Neural cell (in vitro differentiated cells): ENCODE results near the gene BCL7B. TPM values are rescaled to one million over a fixed set of nuclear protein-coding genes. Genes with fewer than 3 reads are reported as not detected.
A peak's percentile ranks its signal among the peaks of the same experiment; 100 is the strongest.

ENCODE experiments used
- H2AFZ ChIP-seq: fragments of 200-600, 300-800 bp; sonication (generic), shearing (Covaris generic); 2 replicates; pipeline ENCODE4 v1.6.0; 2014; ENCODE audit warnings: low read depth, mild to moderate bottlenecking, antibody characterized with exemption, low read length, moderate library complexity
- H3F3A ChIP-seq: fragments of 200-600 bp; shearing (Covaris generic); 2 replicates; pipeline ENCODE4 v1.6.1; 2016; ENCODE audit warnings: mild to moderate bottlenecking, moderate library complexity, mixed read lengths, antibody characterized with exemption, low read length; ENCODE audit not compliant: insufficient read depth, poor library complexity, severe bottlenecking
- H3K27ac ChIP-seq: fragments of 200-600, 300-800 bp; sonication (generic), shearing (Covaris generic); 2 replicates; pipeline ENCODE4 v1.5.1; 2014; ENCODE audit warnings: mild to moderate bottlenecking, low read length, moderate library complexity
- H3K27me3 ChIP-seq: fragments of 300-800, 200-600 bp; sonication (generic), shearing (Covaris generic); 2 replicates; pipeline ENCODE4 v1.6.0; 2014; ENCODE audit warnings: mild to moderate bottlenecking, low read depth, low read length, moderate library complexity; ENCODE audit not compliant: insufficient read depth
- H3K36me3 ChIP-seq: fragments of 300-800, 200-600 bp; sonication (generic), shearing (Covaris generic); 2 replicates; pipeline ENCODE4 v1.5.1; 2014; ENCODE audit warnings: mild to moderate bottlenecking, antibody characterized with exemption, low read length, moderate library complexity; ENCODE audit not compliant: insufficient read depth
- H3K4me2 ChIP-seq: fragments of 300-800, 200-600 bp; sonication (generic), shearing (Covaris generic); 2 replicates; pipeline ENCODE4 v1.6.0; 2014; ENCODE audit warnings: mild to moderate bottlenecking, low read length
- H3K4me3 ChIP-seq: fragments of 300-800, 200-600 bp; sonication (generic), shearing (Covaris generic); 2 replicates; pipeline ENCODE4 v1.5.1; 2014; ENCODE audit warnings: mild to moderate bottlenecking, low read length, moderate library complexity
- H3K79me2 ChIP-seq: fragments of 200-600 bp; shearing (Covaris generic); replicated peaks from 2 replicates; pipeline ENCODE4 v1.6.0; 2014; ENCODE audit warnings: mild to moderate bottlenecking, low read length, moderate library complexity; ENCODE audit not compliant: insufficient read depth
- H3K9ac ChIP-seq: fragments of 300-800, 200-600 bp; sonication (generic), shearing (Covaris generic); 2 replicates; pipeline ENCODE4 v1.6.1; 2016; ENCODE audit warnings: mild to moderate bottlenecking, low read length, mixed read lengths
- H3K9me2 ChIP-seq: fragments of 200-600 bp; shearing (Covaris generic); 2 replicates; pipeline ENCODE4 v1.6.1; 2016; ENCODE audit warnings: mild to moderate bottlenecking, low read length, mixed read lengths; ENCODE audit not compliant: insufficient read depth
- H3K9me3 ChIP-seq: fragments of 200-600, 300-800 bp; sonication (generic), shearing (Covaris generic); 2 replicates; pipeline ENCODE4 v1.6.1; 2016; ENCODE audit warnings: mild to moderate bottlenecking, mixed run types, low read length, moderate library complexity, mixed read lengths
- H4K20me1 ChIP-seq: fragments of 200-600 bp; shearing (Covaris generic); 2 replicates; pipeline ENCODE4 v1.6.1; 2016; ENCODE audit warnings: mild to moderate bottlenecking, mixed run types; ENCODE audit not compliant: insufficient read depth
- EP300 ChIP-seq: fragments of 450-650 bp; conservative IDR thresholded peaks from 2 replicates; pipeline ENCODE4 v1.6.1; 2014; ENCODE audit warnings: antibody characterized with exemption, mild to moderate bottlenecking, moderate library complexity; ENCODE audit not compliant: poor library complexity, severe bottlenecking
- EZH2 ChIP-seq: fragments of 200-600, 300-800 bp; shearing (Covaris generic), sonication (generic); IDR thresholded peaks from 2 replicates; pipeline ENCODE4 v1.6.1; 2014; ENCODE audit warnings: antibody characterized with exemption, low read length, borderline replicate concordance, mild to moderate bottlenecking; ENCODE audit not compliant: insufficient read depth, poor library complexity, severe bottlenecking
- MXI1 ChIP-seq: fragments of 450-650 bp; conservative IDR thresholded peaks from 2 replicates; pipeline ENCODE4 v1.6.1; 2014; ENCODE audit warnings: antibody characterized with exemption, mild to moderate bottlenecking; ENCODE audit not compliant: poor library complexity, severe bottlenecking
- POLR2AphosphoS5 ChIP-seq: IDR thresholded peaks from 2 replicates; pipeline ENCODE4 v1.6.1; 2012
- RAD21 ChIP-seq: fragments of 450-650 bp; conservative IDR thresholded peaks from 2 replicates; pipeline ENCODE4 v1.6.1; 2014; ENCODE audit warnings: antibody characterized with exemption, mild to moderate bottlenecking, moderate library complexity
- SMC3 ChIP-seq: fragments of 450-650 bp; conservative IDR thresholded peaks from 2 replicates; pipeline ENCODE4 v1.6.1; 2014; ENCODE audit warnings: antibody characterized with exemption, mild to moderate bottlenecking, moderate library complexity; ENCODE audit not compliant: poor library complexity
- TAF1 ChIP-seq: IDR thresholded peaks from 2 replicates; pipeline ENCODE4 v1.6.1; 2012; ENCODE audit warnings: low read depth
- polyA plus RNA-seq: library from polyadenylated mRNA; depleted of rRNA; stranded (reverse); fragments of >200 nt; gene quantifications from 2 replicates; pipeline ENCODE4 v1.2.3, GENCODE V29; 2014
- TF ChIP-seq, protein P1 (sequence below): fragments of 450-650 bp; IDR thresholded peaks from 2 replicates; pipeline ENCODE4 v1.5.1; 2014; ENCODE audit warnings: antibody characterized with exemption, mild to moderate bottlenecking, moderate library complexity; ENCODE audit not compliant: poor library complexity, severe bottlenecking
- TF ChIP-seq, protein P2 (sequence below): IDR thresholded peaks from 2 replicates; pipeline ENCODE4 v1.6.1; 2012; ENCODE audit warnings: borderline replicate concordance

The BCL7B gene
- polyA plus RNA-seq, 1 donor from 2014 or later = 23.6 TPM

DNA sequence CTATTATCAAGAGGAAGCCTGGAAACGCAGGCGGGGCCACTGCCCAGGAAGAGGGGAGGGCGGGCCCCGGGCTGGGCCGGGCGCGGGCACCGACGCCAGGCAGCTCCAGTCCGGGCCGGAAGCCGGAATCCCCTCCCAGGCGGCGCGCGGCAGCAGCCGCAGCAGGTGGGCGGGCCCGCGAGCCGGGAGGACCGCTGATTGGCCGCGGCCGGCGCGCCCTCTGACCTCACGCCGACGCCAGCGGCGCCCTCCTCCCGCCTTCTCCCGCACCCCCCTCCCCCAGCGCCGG, 438 bp downstream of the BCL7B start:
- no peaks in the 10 kb centered on the region for H3K9me2 ChIP-seq
- peak overlapping the region; percentile 27 for H2AFZ ChIP-seq
- peak overlapping the region; percentile 95 for H3K4me3 ChIP-seq
- H3K79me2 ChIP-seq = peaks cover 33% of the 10 kb centered on the region
- TF ChIP-seq, protein P1, sequence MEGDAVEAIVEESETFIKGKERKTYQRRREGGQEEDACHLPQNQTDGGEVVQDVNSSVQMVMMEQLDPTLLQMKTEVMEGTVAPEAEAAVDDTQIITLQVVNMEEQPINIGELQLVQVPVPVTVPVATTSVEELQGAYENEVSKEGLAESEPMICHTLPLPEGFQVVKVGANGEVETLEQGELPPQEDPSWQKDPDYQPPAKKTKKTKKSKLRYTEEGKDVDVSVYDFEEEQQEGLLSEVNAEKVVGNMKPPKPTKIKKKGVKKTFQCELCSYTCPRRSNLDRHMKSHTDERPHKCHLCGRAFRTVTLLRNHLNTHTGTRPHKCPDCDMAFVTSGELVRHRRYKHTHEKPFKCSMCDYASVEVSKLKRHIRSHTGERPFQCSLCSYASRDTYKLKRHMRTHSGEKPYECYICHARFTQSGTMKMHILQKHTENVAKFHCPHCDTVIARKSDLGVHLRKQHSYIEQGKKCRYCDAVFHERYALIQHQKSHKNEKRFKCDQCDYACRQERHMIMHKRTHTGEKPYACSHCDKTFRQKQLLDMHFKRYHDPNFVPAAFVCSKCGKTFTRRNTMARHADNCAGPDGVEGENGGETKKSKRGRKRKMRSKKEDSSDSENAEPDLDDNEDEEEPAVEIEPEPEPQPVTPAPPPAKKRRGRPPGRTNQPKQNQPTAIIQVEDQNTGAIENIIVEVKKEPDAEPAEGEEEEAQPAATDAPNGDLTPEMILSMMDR = no peak
- no peak for TF ChIP-seq EP300
- no peak for TF ChIP-seq POLR2AphosphoS5
- peak; percentile 43 for TF ChIP-seq SMC3
- peak; percentile 69 for TF ChIP-seq MXI1
- TF ChIP-seq, protein P2, sequence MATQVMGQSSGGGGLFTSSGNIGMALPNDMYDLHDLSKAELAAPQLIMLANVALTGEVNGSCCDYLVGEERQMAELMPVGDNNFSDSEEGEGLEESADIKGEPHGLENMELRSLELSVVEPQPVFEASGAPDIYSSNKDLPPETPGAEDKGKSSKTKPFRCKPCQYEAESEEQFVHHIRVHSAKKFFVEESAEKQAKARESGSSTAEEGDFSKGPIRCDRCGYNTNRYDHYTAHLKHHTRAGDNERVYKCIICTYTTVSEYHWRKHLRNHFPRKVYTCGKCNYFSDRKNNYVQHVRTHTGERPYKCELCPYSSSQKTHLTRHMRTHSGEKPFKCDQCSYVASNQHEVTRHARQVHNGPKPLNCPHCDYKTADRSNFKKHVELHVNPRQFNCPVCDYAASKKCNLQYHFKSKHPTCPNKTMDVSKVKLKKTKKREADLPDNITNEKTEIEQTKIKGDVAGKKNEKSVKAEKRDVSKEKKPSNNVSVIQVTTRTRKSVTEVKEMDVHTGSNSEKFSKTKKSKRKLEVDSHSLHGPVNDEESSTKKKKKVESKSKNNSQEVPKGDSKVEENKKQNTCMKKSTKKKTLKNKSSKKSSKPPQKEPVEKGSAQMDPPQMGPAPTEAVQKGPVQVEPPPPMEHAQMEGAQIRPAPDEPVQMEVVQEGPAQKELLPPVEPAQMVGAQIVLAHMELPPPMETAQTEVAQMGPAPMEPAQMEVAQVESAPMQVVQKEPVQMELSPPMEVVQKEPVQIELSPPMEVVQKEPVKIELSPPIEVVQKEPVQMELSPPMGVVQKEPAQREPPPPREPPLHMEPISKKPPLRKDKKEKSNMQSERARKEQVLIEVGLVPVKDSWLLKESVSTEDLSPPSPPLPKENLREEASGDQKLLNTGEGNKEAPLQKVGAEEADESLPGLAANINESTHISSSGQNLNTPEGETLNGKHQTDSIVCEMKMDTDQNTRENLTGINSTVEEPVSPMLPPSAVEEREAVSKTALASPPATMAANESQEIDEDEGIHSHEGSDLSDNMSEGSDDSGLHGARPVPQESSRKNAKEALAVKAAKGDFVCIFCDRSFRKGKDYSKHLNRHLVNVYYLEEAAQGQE = no peak
- TF ChIP-seq TAF1 = no peak
- peak; percentile 21 for TF ChIP-seq RAD21
- TF ChIP-seq EZH2 = no peak
- no peaks in the 10 kb centered on the region for H4K20me1 ChIP-seq
- H3K4me2 ChIP-seq = peak overlapping the region; percentile 65
- H3K36me3 ChIP-seq = no peaks in the 10 kb centered on the region
- H3K27ac ChIP-seq = peak overlapping the region; percentile 91
- H3K27me3 ChIP-seq = no peaks in the 10 kb centered on the region
- no peaks in the 10 kb centered on the region for H3F3A ChIP-seq
- no peaks in the 10 kb centered on the region for H3K9me3 ChIP-seq
- H3K9ac ChIP-seq = peak overlapping the region; percentile 97

DNA sequence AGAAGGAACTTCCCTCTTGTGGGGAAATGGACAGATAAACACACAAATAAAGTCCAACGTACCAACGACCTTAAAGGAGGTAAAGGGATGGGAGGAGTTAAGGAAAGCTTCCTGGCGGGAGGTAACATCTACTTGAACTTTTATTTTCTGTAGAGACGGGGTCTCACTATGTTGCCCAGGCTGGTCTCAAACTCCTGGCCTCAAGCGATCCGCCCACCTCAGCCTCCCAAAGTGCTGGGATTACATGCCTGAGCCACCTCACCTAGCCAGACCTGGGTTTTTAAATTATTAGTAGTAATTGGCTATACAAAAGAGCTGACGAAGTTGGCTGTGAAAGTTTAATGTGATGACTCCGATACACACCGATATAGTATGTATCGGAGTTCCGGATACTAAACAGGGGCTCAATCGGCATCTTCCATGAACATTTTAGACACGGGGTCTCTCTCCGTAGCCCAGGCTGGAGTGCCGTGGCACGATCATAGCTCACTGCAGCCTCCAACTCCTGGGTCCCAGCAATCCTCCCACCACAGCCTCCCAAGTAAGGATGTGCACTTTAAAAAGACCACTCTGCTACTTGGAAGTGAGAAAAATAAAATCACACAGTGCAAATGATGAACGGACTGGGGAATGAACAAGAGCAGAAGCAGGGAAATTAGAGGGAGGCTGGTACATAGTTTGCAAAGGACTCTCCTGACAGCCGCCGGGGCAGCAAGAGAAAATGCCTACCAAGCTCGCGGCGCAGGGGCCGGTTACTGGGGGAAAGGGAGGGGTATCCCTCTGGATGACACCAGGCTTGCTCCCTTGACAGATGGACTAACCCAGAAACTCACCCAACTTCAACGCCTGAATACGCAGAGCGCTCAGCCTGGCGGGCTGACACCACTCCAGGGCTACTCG, 1.0 kb downstream of the BCL7B start:
- H4K20me1 ChIP-seq = no peaks in the 10 kb centered on the region
- peaks cover 33% of the 10 kb centered on the region for H3K79me2 ChIP-seq
- peak overlapping the region; percentile 65 for H3K4me2 ChIP-seq
- no peaks in the 10 kb centered on the region for H3K9me3 ChIP-seq
- H3K4me3 ChIP-seq = peak overlapping the region; percentile 95
- H3K36me3 ChIP-seq = no peaks in the 10 kb centered on the region
- H2AFZ ChIP-seq = peak overlapping the region; percentile 27
- peak overlapping the region; percentile 66 for H3K27ac ChIP-seq
- no peaks in the 10 kb centered on the region for H3K9me2 ChIP-seq
- H3K27me3 ChIP-seq = no peaks in the 10 kb centered on the region
- no peak for TF ChIP-seq TAF1
- no peaks in the 10 kb centered on the region for H3F3A ChIP-seq
- H3K9ac ChIP-seq = peak overlapping the region; percentile 97
